ENCODE results near the gene EHBP1L1. TPM values are rescaled to one million over a fixed set of nuclear protein-coding genes. Genes with fewer than 3 reads are reported as not detected.
A peak's percentile ranks its signal among the peaks of the same experiment; 100 is the strongest.

EHBP1L1 gene
- total RNA-seq, 2 experiments from 2014 or later, result 94.0 to 99.4 TPM

GRCh38 chr11:65554057-65554818 is 21.6 kb upstream of the EHBP1L1 start:
- peak overlapping the region; percentile 90 for H3K27ac Mint-ChIP-seq
- ChIA-PET CTCF (interaction anchor here (1.4 to 4.3 kb wide), 2 partner anchors 13 kb away, joined by 7 to 46 read pairs; no protein-coding TSS in a partner anchor), POLR2A (interaction anchor here (0.9 to 3.4 kb wide), 6 partner anchors 11 to 131 kb away, joined by 3 to 26 read pairs (median 4); partner anchors contain the start of genes FAM89B and ZNRD2)
- TF ChIP-seq CTCF (IDR thresholded peaks at IDR 0.05), result no peak
- ATAC-seq, result no peak
- peaks cover 14% of the 10 kb centered on the region for H3K36me3 Mint-ChIP-seq (ENCODE audit: low read depth)
- intact Hi-C loops (cut with micrococcal nuclease), result no loop called here
- peak overlapping the region; percentile 61 for H3K4me3 Mint-ChIP-seq
- no peak for DNase-seq
- no peaks in the 10 kb centered on the region for H3K27me3 Mint-ChIP-seq
- peaks cover 62% of the 10 kb centered on the region for H3K4me1 Mint-ChIP-seq (ENCODE audit: low read depth)
- H3K9me3 Mint-ChIP-seq, result no peaks in the 10 kb centered on the region

GRCh38 chr11:65554842-65555430 is 20.9 kb upstream of the EHBP1L1 start:
- intact Hi-C loops (cut with micrococcal nuclease), result no loop called here
- Mint-ChIP-seq H3K27ac (peak overlapping the region; percentile 90), H3K9me3 (no peaks in the 10 kb centered on the region), H3K36me3 (ENCODE audit: low read depth) (peaks cover 10% of the 10 kb centered on the region), H3K27me3 (no peaks in the 10 kb centered on the region), H3K4me1 (ENCODE audit: low read depth) (peaks cover 65% of the 10 kb centered on the region), H3K4me3 (peak overlapping the region; percentile 44)
- ChIA-PET CTCF (interaction anchor here (1.4 kb wide), 1 partner anchor 14 kb away, joined by 7 read pairs; no protein-coding TSS in a partner anchor), POLR2A (interaction anchor here (0.8 to 3.3 kb wide), 6 partner anchors 11 to 132 kb away, joined by 3 to 20 read pairs (median 4); partner anchors contain the start of genes FAM89B, MALAT1, SIPA1 and ZNRD2)
- no peak for TF ChIP-seq CTCF (IDR thresholded peaks at IDR 0.05)
- DNase-seq (no peak), ATAC-seq (no peak)

- ChIA-PET POLR2A (interaction anchor here (0.8 to 3.3 kb wide), 8 partner anchors 12 to 137 kb away, joined by 3 to 20 read pairs (median 4); partner anchors contain the start of genes FAM89B, MALAT1, SIPA1 and ZNRD2), CTCF (interaction anchor here (1.4 to 2.1 kb wide), 3 partner anchors 14 to 38 kb away, joined by 5 to 15 read pairs (median 7); no protein-coding TSS in a partner anchor)
- H3K9me3 Mint-ChIP-seq, result no peaks in the 10 kb centered on the region
- H3K4me1 Mint-ChIP-seq (ENCODE audit: low read depth), result peaks cover 73% of the 10 kb centered on the region
- intact Hi-C loops (cut with micrococcal nuclease), result no loop called here
- no peaks in the 10 kb centered on the region for H3K27me3 Mint-ChIP-seq
- H3K4me3 Mint-ChIP-seq, result peak overlapping the region; percentile 87
- peak overlapping the region; percentile 90 for H3K27ac Mint-ChIP-seq
- ATAC-seq (peak; percentile 15), DNase-seq (peak; percentile 74)
- H3K36me3 Mint-ChIP-seq (ENCODE audit: low read depth), result peaks cover 8% of the 10 kb centered on the region
- TF ChIP-seq CTCF (IDR thresholded peaks at IDR 0.05), result no peak
These were observed 20.1 kb upstream of the EHBP1L1 start for GRCh38 chr11:65555693-65556231.

DNA sequence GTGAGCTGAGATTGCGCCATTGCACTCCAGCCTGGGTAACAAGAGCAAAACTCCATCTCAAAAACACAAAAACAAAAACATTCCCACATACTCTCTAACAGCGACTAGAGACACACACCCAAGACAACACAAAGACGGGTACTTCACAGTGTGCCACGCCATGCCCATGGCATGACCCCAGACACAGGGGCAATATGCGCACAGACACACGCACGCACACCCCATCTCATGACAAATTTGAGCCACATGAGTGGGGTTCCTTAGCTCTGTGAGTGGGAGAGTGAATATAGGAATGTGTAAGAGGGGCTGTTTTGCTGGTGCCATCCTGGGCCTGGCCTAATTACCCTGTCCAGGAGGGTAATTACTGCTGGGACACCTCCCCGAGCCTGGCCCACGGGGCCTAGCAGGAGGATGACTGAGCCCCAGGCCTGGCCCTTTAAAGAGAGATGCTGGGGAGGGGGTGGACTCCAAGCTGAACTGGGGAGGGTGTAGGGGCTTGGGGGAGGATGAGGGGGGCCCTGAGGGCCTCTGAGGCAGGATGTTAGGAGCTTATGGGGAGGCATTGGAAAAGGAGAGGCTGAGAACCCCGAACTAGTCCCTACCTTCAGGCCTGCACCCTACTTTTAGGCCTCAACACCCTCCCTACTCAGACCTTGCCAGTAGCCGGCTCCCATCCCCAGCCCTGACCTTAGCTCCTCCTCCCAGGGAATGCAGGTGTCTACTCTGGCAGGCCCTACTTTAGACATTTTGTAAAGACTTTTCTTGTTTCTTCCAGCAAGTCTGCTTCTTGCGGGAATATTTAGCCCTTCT is 19.2 kb upstream of the EHBP1L1 start:
- ATAC-seq (no peak), DNase-seq (no peak)
- ChIA-PET CTCF (interaction anchor here (1.4 to 2.1 kb wide), 5 partner anchors 9 to 37 kb away, joined by 5 to 15 read pairs (median 5); partner anchors contain the start of gene FAM89B), POLR2A (interaction anchor here (0.6 to 3.3 kb wide), 15 partner anchors 8 to 294 kb away, joined by 3 to 20 read pairs (median 5); partner anchors contain the start of genes EHBP1L1, FAM89B, MALAT1 and ZNRD2)
- no peak for TF ChIP-seq CTCF (IDR thresholded peaks at IDR 0.05)
- H3K9me3 Mint-ChIP-seq, result no peaks in the 10 kb centered on the region
- H3K27me3 Mint-ChIP-seq, result no peaks in the 10 kb centered on the region
- intact Hi-C loops (cut with micrococcal nuclease), result no loop called here
- H3K4me3 Mint-ChIP-seq, result peak overlapping the region; percentile 87
- H3K36me3 Mint-ChIP-seq (ENCODE audit: low read depth), result peaks cover 7% of the 10 kb centered on the region
- peak overlapping the region; percentile 90 for H3K27ac Mint-ChIP-seq
- peaks cover 68% of the 10 kb centered on the region for H3K4me1 Mint-ChIP-seq (ENCODE audit: low read depth)

All from activated CD8-positive, alpha-beta T cell treated with anti-CD3 and anti-CD28 coated beads for 36 hours (primary cell).